ENCODE measurements around the gene WBP2.
A peak's percentile ranks its signal among the peaks of the same experiment; 100 is the strongest.

The WBP2 gene

DNA sequence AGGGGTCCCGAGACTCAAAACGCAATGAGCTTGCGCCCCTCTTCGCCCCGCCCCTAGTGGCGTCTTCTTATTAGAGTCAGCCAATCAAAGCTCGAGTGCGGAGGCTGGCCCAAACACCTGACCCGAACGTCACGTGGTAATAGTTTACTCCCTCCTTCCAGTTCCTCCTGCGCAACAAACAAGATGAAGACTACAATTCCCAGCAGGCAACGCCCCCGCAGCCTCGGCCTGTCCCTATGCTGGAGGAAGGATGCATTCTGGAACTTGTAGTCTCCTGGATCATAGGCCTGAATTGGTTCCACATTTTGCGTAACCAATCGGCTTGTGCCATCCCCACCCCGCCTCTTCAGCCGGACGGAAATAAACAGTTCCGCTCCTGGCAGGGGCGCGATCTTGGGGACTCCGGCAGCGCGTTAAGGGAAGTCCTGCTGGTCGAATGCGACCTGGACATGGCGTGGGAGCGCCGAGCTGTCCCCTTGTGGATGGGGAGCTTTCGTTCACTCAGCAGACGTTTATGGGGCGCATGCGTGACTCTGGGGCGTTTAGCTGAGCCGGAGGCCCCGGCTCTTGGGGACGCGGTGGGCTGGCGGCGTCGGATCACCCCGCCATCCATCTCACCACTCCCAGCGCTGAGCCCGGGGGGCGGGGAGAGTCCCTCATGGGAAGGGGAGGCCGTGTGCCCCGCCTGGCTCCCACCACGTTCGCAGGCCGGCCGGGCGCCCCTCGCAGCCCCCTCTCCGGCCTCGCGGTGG, at the start of gene WBP2:
Gene WBP2 (minus strand): TSS at position 26 of the 752 bp plus-strand sequence. CDS start 38 bp downstream, outside the sequence.
- peak; percentile 93 for DNase-seq (ENCODE audit: low read depth)

DNA sequence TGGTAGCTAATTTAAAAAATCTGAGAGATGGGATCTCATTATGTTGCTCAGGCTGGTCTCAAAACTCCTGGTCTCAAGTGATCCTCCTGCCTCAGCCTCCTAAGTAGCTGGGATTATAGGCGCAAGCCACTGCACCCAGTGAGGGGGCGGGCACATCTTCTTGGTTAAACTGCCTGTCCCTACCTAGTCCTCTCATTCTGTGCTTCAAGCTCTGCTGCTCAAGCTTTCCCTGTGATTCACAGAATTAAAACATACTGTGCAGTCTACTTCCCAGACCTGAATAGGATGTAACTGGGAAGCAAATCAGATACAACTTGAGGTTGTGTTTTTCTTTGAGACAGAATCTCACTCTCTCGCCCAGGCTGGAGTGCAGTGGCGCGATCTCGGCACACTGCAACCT, 47.3 kb upstream of the WBP2 start:
- DNase-seq (ENCODE audit: low read depth), result no peak

DNA sequence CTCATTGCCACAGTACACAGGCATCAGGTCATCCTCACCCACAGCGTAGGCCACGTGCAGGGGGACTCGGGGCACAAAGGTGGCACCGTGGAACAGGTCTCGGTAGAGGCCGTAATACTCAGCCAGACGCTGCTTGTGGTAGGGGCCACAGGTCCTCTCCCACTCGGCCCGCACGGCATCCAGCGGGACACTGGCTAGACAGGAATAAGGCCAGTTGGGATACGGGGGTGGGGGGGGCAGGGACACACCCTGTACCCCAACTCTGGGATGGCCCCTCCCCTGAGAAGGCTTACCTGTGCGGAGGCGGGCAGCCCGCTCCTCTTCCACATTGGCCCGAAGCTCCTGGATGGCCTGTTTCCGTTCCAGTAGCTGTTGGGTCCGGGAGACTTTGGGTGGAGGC, 46.6 kb upstream of the WBP2 start:
- no peak for DNase-seq (ENCODE audit: low read depth)

DNA sequence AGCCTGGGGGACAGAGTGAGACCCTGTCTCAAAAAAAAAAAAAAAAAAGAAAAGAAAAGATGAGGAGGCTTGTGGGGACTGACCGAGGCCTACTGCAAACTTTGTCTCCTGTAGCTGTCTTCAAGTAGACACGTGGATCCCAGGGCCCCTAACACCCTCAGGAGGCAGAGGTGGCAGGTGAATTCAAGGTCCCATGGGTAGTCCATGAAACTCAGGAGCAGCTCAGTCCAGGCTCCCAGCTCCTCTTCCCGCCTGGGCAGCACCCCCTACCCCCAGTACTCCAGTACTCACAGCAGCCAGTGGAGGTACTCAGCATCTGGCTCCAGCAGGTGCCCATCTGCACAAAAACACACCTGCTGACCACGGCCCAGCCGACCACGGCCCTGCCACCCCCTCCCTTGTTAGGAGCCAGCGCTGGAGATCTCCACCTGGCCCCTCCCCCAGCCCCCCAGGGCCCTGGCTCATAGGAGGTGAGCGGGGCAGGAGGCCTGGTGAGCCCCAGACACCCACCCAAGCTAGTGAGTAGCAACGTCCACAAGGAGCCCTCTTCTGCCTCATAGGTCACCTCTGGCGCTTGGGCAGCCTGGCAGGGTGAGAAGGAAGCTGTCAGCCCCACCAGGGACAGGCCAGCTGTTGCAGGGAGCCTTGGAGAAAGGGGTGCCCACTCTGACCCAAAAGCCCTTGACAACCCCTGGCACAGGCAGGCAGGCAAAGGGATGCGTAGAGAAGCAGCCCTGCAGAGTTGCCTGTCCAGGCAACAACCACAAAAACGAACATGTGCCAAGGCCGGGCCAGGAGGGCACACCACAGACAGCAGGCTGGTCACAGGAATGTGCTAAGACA, 45.8 kb upstream of the WBP2 start:
- no peak for DNase-seq (ENCODE audit: low read depth)

DNA sequence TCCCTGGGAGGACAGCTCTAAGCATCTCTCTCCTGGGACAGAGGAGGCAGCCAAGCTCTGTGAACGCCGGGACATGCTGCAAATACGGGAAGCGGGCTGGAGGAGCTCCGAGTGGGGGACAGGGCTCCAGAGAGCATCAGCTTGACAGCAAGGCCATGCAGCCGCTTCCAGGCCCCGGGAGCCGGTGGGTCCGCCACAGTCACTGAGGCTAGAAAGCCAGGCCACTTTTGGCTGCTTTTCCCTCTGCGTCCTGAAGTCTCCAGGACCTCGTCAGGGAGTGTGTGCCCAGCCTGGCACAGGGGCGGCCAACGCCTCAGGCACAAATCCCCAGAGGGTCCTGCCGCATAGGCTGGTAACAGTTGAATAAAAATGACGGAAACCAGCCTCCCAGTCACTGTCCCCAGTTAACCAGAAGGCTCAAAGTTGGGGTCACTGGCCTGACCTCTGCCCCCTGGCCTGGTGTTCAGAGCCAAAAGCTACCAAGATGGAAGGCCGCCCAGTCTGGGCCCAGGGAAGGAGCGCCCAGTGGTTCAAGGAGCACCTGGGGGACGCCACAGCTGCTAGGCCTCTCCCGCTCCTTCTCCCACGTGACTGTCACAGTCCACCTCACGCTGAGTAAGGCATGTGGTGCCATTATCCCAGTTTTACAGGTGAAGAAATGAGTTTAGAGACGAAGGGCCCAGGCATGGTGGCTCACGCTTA, 44.8 kb upstream of the WBP2 start:
- no peak for DNase-seq (ENCODE audit: low read depth)

DNA sequence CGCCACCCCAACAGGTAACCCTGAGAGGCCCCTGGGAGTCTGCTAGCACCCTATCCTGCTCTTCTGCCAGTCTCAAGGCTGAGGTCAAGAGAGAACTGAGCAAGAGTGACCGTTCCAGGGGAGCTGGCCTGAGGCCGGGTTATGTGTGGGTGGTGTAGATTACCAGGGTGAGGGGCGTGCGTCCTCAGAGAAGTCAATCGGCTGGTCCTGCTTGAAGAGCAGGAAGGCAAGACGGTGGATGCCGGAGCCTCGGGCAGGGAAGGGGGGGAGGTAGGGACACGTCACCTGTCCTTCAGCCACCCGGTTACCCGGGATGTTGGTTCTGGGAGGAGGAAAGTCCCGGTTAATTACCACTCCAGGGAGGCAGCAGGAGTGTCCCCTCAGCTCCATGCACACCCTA, 44.2 kb upstream of the WBP2 start:
- no peak for DNase-seq (ENCODE audit: low read depth)

DNA sequence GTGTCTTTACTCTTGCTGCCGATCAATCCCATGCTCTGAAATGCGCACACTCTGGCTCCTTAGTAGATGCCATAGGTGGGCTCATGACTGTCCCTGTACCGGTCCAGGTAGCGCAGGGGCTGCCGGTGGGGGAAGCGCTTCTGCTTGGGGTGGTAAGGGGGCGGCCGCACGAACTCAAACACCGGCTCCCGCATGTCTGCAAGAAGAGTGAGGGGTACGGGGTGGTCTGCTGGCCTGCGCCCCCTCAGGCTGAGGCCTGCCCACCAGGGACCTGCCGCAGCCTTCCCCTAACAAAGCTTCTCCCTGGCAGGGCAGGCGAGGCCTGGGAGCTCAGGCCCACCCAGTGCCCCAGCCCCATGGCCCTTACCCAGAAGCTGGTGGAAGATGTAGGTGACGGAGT, 43.7 kb upstream of the WBP2 start:
- DNase-seq (ENCODE audit: low read depth), result no peak

DNA sequence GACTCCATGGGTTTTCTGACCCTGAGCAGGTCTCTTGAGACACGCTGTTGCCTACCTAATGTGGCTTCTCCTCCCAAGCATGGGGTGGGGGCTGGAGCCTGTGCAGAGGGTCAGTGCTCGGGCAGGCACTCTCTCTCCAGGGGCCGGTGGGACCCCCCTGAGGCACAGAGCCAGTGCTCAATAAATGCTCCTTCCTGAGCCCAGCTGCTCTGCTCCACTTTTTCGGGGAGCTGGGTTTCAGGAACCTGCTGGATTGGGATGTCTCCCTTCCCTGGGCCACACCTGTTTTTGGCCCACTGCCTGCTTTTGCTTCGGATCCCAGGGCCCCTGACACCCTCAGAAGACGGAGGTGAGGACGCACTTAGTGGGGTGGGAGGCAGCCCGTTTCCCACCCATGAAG, 42.9 kb upstream of the WBP2 start:
- no peak for DNase-seq (ENCODE audit: low read depth)

DNA sequence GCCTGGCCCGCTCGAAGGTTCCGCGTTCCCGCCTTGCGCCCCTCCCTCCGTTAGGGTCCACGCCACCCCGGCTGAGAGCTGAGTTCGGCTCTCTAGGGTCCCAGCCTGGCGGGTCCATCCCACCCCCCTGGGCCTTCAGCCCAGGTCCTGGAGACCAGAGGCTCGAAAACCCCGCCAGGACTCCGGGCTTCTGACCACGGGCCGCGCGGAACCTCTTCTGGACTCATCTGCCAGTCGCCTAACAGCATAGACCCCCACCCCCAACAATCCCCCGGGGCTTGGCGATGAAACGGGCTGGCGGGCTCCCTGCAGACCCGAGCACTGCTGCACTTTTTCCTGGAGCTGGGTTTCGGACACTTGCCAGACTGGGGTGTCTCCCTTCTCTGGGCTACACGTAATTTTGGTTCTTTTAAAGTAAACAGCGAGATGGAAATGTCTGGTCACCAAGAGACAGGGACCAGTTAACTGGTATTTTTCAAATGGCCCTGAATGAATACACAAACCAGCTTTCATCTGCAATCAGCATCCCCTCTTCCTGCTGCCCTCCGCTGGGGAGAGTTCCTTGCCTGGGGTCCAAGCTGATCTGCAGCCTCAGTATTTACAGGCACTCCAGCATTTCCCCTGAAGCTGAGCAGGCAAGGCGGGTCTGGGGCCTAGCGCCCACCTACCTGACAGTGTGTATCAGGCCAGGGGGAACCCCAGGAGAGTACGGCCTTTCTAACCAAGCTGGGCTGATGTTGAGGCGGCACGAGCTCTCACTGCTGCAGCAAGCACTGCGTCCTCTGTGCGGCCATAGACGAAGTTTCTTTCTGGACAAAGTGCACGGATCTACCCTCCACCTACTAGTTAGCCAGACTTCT, 42.3 kb upstream of the WBP2 start:
- DNase-seq (ENCODE audit: low read depth), result no peak

DNA sequence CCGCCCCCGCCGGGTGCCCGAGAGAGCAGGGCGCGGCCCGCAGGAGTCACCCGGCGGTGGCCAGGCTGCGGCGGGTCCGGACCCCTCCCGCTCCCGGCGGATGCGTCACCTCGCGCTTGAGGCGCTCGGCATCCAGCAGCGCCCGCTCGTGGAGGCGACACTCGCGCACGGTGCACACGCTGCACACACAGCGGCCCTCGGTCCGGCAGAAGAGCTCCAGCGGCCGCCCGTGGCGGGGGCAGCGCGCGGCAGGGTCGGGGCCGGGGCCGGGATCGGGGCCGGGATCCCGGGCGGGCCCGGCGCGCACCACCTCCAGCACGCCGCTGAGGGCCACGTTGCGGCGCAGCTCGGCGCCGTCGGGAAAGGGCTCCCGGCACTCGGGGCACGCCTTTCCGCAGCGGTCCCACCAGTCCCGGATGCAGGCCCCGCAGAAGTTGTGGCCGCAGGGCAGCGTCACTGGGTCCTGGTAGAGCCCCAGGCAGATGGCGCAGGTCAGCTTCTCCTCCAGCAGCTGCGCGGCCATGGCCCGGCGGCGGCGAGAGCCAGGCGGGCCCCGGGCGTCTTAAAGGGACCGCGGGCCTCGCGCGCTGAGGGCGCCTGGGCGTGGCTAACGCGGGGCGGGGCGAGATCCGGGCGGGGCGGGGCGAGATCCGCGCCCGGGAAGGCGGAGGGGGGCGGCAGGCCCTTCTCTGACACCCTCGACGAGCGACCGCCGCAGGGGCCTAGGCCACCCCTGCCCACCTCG, 41.5 kb upstream of the WBP2 start, which contains the start of gene TRIM65:
Gene TRIM65 (minus strand): TSS at position 537 of the 745 bp plus-strand sequence. CDS start 14 bp downstream, at position 523.
- peak; percentile 70 for DNase-seq (ENCODE audit: low read depth)

DNA sequence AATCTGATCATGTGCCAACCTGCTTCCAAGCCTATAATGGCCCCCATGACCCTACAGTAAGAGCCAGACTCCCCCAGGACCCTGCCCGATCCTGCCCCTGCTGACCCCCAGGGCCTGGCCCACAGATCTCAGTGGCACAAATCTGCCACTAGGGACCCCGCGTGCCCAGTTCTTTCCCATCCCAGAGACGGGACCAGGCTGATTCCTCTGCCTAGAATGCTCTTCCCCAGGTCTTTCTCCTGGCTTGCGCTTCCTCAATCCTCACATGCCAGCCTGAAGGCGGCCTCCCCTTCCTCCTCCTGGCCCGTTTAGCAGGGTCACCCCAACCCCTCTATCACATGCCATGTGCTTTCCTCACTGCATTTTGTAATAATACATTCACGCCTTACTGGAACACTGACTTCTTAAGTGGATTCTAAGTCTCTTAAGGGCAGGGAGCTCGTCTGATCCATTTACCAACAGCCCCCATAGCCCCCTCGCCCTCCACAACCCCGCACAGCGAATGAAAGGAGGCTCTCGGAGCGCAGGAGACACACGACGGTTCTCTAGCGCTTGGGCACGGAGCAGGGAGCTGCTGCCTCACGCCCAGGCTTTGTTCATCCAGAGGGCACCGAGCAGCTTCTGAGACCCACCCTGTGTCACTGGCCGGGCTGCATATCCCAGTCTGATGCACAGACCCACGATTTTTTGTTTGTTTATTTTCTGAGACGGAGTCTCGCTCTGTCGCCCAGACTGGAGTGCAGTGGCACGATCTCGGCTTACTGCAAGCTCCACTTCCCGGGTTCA, 40.4 kb upstream of the WBP2 start:
- no peak for DNase-seq (ENCODE audit: low read depth)

DNA sequence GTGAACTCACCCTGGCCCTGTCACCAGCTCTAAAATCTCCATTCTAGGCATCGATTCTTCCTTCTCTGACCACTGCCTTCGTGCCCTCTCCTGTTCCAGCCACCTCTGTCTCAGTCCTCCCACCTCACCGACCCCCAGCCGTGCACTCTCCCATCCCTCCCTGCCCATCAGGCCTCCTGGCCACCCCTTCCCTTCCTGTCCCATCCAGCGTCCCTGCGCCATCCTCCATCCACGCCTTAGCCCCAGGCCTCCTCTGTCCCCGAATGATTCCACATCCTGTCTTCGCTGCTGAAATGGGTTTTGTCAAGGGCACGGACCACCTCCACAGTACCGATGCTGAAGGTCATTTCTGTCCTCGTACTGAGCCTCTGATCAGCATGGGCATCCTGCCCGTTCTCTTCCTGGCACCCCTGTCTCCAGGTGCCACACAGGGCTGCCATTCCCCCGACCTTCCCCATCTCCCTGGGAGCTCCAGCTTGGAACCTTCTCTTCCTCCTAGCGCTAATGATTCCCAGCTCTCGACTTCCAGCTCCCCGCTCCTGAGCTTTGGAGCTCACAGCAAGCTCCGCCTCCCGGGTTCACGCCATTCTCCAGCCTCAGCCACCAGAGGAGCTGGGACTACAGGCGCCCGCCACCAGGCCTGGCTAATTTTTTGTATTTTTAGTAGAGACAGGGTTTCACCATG, 39.1 kb upstream of the WBP2 start:
- no peak for DNase-seq (ENCODE audit: low read depth)

DNA sequence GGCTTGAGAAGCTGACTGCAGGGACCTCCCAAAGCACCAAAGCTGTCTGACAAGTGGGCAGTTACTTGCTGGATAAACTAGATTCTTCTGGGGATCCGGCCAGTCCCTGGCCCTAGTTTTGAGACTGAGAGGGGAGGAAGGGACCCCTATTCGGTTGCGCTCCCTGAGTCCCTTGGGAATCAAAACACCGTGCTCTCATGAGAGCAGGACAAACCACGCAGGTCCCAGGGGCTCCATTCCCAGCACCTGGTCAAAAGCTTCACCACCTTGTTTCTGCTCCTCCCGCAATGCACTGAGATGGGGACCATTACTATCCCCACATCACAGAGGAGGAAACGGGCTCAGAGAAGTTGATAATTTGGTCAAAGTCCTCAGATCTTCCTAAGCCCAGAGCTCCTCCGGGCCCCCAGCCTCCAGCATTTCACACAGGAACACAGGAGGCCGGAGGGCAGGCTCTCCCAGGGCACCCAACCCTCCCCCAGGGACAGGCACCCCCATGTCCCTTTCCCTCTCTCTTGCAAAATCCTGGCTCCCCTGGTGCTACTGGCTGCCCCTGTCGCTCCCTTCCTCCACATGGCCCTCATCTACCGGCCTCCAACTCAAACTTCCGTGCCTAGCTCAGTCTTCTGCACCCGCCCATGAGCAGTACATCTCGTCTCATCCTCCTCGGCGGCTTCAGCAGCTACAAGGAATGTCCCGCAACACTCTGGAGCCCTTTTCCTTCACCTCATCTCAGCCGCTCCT, 38.3 kb upstream of the WBP2 start:
- DNase-seq (ENCODE audit: low read depth), result no peak

DNA sequence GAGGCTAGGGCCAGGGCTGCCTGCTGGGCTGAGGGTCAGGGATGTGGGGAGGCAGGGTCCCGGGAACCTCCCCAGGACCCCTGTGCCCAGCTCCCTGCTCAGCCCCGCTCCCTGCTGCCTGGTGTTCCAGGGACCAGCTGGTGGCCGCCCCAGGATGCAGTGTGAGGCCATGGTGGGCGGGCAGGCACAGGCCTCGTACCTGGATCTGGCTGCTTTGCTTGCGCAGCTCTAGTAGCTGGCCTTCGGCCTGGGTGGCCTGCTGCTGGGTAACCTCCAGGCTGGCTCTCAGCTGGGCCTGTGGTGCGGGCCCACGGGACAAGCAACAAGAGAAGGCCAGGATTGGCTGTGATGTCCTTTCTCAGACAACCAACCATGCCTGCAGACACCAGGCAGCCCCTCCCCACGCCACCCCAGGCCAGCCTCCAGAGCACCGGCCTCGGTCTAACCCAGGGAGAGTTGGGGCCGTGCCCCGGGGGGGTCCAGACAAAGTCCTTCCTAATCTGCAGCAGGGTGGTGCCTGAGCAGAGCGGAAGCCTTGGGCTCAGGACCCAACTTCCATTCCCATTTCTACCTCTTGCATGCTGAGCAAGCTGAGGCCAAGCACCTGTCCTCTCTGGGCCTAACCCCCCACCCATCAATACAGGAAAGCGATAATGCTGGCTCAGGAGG, 37.6 kb upstream of the WBP2 start:
- no peak for DNase-seq (ENCODE audit: low read depth)

DNA sequence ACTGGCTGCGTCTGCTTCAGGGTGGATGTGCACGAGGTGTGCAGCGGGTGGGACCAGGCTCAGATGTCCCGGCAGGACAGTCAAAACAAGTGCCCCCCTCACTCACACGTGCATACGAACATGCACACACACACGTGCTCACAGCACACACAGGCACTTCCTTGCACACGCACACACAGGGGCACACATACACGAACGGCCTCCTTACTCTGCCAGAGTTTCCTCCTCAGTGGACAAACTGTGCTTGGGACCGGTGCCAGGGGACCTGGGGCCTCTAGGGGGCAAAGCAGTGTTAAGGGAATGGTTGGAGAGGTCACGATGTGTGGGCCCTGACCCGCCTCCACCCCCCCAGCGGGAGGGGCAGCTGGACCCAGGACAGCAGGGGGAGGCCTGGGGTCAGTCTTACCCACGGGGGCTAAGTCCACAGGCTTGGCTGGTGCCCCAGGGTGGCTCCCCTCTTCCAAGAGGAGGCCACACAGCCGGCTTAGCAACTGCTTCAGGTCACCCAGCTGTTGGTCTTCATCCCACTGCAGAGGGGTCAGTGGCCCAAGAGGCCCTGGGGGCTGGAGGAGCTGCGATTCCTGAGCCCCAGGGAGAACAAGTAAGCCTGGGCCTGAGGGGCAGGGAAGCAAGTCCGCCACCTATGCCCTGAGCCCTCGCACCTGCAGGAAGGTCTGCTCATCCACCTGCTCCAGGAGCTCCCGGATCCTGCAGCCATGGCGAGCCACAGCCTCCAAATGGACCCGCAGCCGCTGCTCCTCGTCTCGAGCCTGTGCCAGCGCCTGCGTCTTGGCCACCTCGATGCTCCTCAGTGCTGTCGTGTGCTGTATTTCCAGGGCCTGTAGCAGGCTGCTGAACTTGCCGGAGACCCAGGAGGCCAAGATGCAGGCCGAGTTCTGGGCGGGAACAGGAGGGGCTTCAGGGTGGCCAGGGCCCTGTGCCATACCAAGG, 36.7 kb upstream of the WBP2 start:
- no peak for DNase-seq (ENCODE audit: low read depth)

DNA sequence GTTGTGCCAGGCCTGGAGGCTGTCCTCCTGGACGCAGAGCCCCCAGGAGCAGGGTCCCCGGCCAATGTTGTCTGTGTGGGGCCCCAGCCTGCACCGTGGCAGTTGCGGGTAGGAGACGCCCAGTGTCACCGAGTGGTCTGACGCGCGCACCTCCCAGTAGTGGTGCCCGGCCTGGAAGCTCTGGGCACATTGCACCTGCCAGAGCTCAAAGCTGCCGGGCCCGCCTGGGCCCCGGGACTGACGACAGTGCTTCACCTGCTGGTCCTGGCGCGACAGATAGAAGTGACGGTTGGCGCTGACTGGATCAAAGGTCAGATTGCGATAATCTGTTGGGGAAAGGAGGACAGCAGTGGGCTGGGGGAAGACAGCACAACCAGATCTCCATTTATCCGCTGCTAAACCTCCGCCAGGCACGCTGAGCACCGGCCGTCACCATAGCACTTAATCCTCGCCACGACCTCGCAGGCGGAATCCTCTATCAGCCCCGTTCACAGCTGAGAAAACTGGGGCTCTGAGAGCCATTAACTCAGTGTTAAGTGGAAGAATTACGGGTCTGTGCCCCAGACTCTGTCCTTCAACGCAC, 36.0 kb upstream of the WBP2 start:
- no peak for DNase-seq (ENCODE audit: low read depth)

DNA sequence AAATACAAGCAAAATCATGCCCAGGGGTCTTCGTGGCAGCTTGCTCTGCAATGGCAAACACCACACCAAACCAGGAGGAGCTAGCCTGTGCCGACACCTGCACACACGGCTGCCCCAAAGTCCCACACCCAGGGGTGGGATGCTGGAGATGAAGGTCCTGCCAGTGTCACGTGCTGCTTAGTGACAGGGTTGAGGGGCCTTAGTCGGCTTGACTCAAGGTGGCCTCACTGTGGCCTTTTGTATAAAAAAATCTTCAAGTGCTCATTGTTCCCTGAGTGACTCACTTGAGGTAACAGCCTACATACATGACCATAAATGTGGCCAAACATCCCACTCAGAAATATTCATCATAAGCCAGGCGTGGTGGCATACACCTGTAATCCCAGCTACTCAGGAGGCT, 34.3 kb upstream of the WBP2 start:
- DNase-seq (ENCODE audit: low read depth), result no peak

All from stimulated activated CD8-positive, alpha-beta memory T cell treated with anti-CD3 and anti-CD28 coated beads, Interleukin-12 subunit alpha, Interleukin-12 subunit beta, amount 100 ng/mL, for 4 hours (primary cell).